Activated CD4-positive, alpha-beta T cell treated with anti-CD3 and anti-CD28 coated beads, Interleukin-2, amount 50 U/mL, for 16 hours (primary cell): Measurements from ENCODE around the gene NEU4.

Source experiments
- DNase-seq: peaks from one replicate; pipeline ENCODE4 v3.0.0-alpha.2; 2020

Gene NEU4

DNA sequence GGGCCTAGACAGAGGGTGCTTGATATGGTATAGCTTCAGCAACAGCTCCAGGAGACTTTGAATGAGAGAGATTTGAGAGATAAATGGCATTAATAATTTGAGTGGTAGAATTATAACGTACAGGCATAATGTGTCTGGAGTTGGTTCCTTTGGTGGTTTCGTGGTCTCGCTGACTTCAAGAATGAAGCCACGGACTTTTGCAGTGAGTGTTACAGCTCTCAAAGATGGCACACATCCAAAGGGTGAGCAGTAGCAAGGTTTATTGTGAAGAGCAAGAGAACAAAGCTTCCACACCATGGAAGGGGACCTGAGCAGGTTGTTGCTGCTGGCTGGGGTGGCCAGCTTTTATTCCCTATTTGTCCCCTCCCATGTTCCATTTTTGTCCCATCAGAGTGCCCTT, 26.6 kb downstream of the NEU4 start:
- DNase-seq: no peak

DNA sequence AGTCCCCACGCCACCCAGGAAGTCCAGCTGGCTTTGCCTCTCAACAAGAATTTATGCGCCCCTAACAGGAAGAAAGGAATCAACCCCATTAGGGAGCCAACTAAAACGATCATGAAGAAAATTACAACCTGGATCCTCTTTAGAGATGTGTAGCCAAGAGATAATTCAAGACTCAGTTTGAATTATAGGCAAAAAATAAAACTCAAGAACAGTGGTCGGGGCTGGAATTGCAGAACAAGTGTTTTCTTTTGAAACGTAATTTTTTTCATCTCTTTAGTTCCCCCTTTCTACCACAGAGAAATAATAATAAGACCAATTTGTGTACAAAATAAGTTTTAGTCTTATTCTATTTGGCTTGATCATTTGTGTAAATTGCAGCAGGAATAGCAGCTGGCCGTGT, 27.3 kb downstream of the NEU4 start:
- DNase-seq: no peak

GRCh38 chr2:241837197-241837965, 28.4 kb downstream of the NEU4 start:
- DNase-seq: no peak

- no peak for DNase-seq
These were observed 32.4 kb downstream of the NEU4 start for GRCh38 chr2:241841181-241842066.

- no peak for DNase-seq
These were observed 33.0 kb downstream of the NEU4 start for GRCh38 chr2:241842067-241842415.

DNA sequence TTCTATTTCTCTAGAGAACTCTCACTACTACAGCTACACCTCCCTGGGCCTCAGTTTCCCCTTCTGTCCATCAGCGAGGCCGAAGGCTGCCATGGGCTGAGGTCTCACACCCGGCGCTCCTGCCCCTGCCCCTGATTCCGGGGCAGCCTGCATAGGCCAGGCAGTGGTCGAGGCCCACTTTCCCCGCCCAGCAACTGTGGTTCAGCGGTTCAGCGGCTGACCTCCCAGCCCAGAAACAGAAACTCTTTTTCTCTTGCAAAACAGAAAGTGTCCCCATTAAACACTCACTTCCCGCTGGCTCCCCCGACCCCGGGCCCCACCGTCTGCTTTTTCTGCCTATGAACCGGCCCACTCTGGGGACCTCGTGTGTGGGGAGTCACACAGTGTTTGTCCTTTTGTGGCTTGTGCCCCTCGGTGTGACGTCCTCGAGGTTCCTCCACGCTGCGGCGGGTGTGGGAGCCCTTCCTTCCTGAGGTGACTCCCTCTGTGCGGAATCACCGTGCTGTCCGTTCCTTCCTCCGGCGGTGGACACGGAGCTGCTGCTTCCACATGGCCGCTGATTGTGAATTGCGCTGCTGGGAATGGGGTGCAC, 33.7 kb downstream of the NEU4 start:
- DNase-seq: peak; percentile 32

DNA sequence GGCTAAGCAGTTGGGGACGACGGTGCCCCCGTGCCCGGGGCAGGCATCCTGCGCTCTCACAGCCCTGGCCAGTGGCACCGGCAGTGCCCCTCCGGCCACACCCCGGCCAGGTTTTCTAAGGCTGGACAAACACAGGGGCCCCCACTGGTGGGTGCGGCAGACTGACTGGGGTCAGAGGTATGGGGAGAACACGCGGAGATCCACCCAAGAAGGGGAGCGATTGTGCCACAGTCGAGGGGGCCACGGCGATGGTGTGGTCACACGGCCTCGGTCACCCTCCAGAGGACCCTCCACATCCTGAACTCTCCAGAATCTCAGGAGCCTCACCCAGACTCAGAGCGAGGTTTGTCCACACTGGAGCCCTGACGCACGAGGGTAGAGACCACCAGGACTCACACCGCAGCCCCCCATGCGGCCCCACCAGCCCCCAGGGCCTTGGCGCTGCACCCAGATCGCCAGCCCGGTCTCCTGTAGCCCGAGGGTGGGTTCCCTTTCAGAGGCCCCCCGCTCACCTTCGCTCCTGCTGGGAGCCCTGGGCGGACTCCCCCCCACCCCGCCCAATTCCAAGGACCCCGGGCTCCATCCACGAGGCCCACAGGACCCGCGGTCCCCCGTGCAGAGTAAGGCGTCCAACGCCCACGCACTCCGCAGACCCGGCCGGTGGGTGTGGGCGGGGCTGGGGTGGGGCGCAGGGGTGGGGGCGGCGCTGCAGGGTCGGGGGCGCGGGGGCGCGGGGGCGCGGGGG, 34.5 kb downstream of the NEU4 start:
- no peak for DNase-seq

- peak; percentile 79 for DNase-seq
These were observed 35.2 kb downstream of the NEU4 start for GRCh38 chr2:241844066-241844728.

GRCh38 chr2:241844831-241845578, 36.0 kb downstream of the NEU4 start:
- no peak for DNase-seq

GRCh38 chr2:241846406-241846805, 37.4 kb downstream of the NEU4 start:
- no peak for DNase-seq

- DNase-seq: no peak
These were observed 40.0 kb downstream of the NEU4 start for GRCh38 chr2:241848761-241849615.

DNA sequence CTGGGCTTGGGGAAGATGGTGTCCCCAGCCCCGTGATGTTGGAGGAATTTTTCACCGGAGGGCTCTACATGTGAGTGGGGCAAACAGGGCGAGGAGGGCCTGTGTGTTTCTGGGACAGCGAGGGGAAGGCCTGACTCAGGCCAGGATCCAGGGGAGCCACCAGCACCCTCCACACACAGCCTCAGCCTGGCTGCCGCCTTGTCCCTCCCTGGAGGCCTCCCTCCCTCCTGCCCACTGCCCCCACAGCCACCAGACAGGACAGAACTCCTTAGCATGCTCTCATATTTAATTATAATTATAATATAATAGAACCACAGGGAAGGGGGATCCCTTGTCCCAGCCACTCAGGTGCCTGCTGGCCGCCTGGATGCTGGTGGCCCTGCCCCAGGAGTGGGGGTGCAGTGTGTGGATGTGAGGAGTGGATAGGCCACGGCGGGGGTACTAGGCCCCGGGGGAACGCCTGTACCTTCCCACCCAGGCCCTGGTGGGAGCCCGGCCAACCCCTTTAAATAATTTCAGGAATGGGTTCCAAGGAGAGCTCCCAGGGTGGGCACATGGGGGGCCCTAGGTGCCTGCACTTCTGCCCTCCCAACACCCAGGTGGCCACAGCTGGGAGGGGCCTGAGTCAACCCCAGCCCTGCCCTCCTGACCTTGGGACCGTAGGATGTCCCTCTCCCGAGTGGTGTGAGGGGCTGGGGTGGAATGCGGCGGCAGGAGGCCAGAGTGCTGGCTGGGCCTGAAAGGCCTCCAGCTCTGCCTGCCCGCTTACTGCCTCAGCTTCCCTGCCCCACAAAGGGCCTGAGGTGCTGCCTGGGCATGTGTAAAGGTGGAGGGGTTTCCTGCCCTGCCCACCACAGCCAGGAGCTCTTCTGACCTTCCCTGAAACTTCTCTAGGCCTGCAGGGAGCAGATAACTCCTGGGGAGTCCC, 40.9 kb downstream of the NEU4 start:
- no peak for DNase-seq

DNA sequence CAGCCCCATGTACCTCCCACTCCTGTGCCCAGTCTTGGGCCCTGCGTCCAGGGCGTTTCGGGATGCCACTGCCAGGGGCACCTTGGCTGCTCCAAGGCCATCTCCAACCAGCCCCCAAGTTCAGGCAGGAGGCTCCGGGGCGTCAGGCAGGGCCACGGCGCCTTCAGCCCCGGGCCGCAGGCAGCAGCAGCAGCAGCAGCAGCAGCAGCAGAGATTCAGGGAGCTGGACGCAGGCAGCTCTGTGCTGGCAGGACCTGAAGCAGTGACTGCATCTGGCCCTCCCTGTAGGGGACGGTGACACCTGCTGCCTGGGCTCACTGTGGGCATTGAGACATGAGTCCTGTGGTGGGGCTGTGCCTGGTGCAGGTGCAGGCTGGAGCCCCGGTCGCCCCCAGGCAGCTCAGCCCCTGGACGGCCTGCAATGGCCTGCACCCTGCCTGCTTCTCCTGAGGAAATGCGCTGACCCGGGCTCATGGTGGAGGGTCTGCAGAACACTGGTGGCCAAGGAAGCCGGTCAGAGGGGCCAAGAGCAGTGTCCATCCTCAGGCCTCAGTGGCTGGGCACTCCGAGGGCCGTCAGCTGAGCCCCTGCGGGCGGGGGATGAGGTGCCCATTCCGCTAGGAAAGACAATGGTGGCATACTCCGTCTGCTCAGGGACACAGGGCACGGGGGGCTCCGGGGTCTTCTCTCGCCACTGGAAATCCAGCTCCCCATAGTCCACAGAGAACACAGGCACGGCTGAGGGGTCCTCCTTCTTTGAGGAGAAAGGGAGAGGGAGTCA, 41.7 kb downstream of the NEU4 start:
- DNase-seq: no peak

DNA sequence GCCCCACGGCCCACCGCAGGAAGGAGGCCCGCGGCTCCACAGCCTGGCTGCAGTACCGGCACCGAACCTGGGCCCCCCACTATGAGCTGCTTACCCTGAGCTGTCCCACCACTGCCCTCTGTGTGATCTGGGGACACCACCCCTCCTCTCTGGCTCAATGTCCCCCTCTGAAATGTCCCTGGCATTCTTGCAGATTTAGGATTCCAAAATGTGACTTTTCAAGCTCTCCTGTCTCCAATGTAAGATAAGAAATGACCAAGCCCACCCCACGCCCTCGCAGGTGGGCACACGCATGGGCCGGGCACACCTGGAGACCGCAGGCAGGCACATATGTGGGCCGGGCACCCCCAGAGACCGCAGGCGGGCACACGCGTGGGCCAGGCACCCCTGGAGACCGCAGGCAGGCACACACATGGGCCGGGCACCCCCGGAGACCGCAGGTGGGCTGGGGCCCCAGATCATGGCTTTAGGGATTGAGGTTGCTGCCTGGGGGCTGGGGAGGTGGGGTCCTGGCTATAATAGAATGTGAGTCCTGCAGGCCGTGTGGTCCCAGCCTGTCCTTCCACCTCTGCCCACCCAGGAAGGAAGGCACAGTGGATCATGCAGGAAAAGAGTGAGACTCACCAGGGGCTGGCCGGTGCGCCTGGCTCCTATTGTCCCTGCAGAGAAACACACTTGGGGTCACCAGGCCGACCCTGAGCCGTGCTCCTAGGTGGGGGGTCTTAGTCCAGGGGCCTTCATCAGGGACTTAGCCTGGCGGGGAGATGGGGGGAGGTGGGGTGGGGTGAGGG, 42.5 kb downstream of the NEU4 start:
- DNase-seq: no peak

DNA sequence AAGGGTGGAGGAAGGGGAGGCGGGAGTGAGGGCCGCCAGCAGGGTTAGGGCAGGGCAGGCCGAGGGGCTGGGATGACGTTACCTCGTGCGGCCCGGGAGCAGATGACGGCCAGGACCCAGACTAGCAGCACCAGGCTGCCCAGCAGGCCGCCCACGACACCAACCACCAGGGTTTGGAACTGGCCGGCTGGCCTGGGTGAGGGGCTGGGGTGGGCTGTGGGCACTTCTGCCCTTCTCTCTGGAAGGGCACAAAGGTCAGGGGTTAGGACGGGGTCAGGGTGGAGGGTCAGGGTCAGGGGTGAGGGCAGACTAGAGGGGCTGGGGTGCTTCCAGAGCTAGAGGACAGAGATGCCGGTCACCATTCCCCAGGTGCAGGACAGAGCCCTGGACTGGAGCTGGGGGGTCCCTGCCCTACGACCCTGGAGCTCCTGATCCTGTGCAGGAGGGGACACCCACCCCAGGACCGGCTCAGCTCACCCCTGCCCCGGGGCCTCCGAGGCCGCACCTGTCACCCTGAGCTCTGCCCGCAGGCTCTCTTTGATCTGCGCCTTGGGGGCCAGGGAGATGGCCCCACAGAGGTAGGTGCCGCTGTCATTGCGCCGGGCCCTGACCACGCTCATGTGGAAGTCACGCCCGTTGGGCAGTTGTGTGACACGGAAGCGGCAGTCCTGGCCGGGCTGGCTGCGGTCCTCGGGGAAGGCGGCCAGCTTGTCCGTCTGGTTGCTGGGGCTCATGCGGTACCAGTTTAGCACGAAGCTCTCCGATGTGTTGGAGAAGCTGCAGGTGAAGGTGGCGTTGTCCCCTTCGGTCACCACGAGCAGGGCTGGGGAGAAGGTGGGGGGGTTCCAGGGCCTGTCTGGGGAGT, 43.4 kb downstream of the NEU4 start:
- no peak for DNase-seq

DNA sequence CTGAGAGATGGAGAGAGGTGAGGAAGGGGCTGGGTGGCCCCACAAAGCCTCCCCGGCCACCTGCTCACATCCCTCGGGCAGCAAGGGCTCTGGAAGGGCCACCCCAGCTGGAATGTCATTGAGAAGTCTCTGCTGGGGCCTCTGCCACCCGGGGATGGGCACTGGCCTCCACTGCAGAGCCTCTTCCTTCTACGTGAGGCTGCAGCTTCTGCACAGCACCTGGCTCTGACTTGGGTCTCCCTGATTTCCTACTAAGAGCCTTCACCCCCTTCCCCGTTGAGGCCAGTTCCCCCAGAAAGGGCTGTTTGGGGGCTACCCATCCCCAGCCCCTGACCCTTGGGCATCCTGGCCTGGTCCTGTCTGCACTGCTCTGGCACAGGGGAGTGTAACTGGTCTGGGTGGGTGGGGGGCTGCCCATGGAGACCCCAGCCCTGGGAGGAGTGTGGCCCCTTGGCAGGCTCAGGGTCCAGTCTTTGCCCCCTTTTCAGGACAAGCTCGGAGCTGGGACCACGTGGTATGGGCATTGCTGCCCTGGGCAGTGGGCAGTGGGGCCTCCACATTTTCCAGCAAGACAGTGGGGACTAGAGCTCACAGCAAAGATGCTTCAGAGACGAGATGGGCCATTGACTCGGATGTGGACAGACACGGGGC, 44.1 kb downstream of the NEU4 start:
- DNase-seq: no peak
